Measurements from ENCODE around the gene RNLS. TPM values are rescaled to one million over a fixed set of nuclear protein-coding genes. Genes with fewer than 3 reads are reported as not detected.

RNLS gene
- total RNA-seq, 1 experiment from 2014 or later, result not detected

DNA sequence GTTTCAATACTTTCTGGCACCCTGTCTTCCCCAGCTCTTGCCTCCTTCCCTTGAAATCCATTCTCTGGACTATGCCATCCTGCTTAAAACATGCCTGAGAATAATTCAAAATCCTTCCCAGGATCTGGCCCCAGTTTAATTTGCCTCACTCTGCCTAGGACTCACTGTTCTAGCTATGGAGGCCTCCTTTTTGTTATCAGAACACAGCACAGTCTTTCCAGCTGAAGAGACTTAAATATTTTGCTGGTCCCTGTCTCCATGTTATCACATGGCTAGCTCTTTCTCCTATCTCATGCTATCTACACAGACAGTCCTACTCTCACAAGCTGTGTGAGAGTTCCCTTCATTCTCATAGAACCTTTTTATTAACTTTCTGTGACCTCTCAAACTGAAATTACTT lies 194.8 kb downstream of the RNLS start:
- CTCF ChIA-PET, result interaction anchor here (0.7 to 7.8 kb wide), 16 partner anchors 10 to 560 kb away, joined by 3 to 56 read pairs (median 6); partner anchors contain the start of genes KLLN and PTEN
- intact Hi-C loops (cut with micrococcal nuclease), result loop anchor here (2.0 to 5.0 kb wide), 4 partner anchors 176 to 731 kb away; partner anchors contain the start of gene PAPSS2
- POLR2A ChIA-PET, result interaction anchor here (0.6 to 8.0 kb wide), 11 partner anchors 69 to 570 kb away, joined by 3 to 192 read pairs (median 5); partner anchors contain the start of genes ATAD1, KLLN and PTEN
- H3K27ac Mint-ChIP-seq (ENCODE audit: low read depth, unreplicated experiment), result no peak overlapping the region
- H3K4me1 Mint-ChIP-seq (ENCODE audit: insufficient read depth, unreplicated experiment), result peaks cover 7% of the 10 kb centered on the region
- TF ChIP-seq, protein P1, sequence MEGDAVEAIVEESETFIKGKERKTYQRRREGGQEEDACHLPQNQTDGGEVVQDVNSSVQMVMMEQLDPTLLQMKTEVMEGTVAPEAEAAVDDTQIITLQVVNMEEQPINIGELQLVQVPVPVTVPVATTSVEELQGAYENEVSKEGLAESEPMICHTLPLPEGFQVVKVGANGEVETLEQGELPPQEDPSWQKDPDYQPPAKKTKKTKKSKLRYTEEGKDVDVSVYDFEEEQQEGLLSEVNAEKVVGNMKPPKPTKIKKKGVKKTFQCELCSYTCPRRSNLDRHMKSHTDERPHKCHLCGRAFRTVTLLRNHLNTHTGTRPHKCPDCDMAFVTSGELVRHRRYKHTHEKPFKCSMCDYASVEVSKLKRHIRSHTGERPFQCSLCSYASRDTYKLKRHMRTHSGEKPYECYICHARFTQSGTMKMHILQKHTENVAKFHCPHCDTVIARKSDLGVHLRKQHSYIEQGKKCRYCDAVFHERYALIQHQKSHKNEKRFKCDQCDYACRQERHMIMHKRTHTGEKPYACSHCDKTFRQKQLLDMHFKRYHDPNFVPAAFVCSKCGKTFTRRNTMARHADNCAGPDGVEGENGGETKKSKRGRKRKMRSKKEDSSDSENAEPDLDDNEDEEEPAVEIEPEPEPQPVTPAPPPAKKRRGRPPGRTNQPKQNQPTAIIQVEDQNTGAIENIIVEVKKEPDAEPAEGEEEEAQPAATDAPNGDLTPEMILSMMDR (IDR thresholded peaks at IDR 0.05; ENCODE audit: unreplicated experiment), result no peak
- no TSS peak for BruUV-seq (replicated peaks)
- H3K9me3 Mint-ChIP-seq (ENCODE audit: unreplicated experiment), result no peaks in the 10 kb centered on the region
- no peaks in the 10 kb centered on the region for H3K36me3 Mint-ChIP-seq (ENCODE audit: insufficient read depth, unreplicated experiment)
- H3K27me3 Mint-ChIP-seq (ENCODE audit: insufficient read depth, unreplicated experiment), result no peaks in the 10 kb centered on the region
- no peak overlapping the region for H3K4me3 Mint-ChIP-seq (ENCODE audit: unreplicated experiment)
- DNase-seq (ENCODE audit: unreplicated experiment), result no peak

DNA sequence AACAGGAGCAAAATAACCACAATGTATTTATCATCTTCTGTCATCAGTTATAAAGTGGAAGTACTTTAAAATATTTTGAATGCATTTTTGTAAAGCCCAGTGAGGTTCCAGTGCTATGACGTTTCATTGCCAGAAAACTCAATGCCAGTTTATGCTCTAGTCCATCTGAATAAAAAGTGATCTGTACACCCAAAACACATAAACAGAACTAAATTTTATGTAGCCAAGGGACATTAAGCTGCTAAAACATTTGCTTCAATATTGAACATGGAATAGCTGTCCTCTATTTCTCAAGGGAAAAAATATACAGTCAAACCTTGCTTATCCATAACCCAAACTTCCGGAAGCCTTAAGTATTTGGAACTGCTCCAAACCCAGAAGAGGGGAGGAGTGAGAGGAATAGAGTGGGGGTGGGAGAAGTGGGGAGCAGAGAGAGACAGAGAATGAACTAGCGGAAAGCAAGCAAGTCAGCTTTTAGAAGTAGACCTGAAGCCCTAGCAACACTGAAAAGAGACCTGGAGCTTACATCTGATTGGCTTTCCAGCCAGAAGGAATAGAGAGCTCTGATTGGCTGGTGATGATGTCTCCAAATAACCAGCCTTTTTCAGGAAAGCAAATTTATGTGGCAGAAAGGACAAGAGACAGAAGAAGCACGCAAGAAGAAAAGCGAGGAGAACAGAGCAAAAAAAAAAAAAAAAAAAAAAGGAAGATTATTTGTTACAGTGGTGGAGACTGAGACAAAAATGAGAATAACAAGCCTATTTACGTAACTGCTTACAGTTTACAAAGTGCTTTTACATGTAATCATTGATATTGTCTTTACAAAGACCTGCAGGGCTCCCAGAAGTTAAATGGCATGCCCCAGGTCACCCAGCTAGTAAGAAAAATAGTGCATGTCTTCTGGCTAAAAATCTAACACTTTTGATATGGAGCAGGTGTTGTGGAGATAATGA lies 196.0 kb downstream of the RNLS start:
- no peak overlapping the region for H3K27ac Mint-ChIP-seq (ENCODE audit: low read depth, unreplicated experiment)
- intact Hi-C loops (cut with micrococcal nuclease), result loop anchor here (5.0 kb wide), 3 partner anchors 175 to 730 kb away; partner anchors contain the start of gene PAPSS2
- TF ChIP-seq, protein P1 (IDR thresholded peaks at IDR 0.05; ENCODE audit: unreplicated experiment), result no peak
- DNase-seq (ENCODE audit: unreplicated experiment), result peak; percentile 30
- no peaks in the 10 kb centered on the region for H3K36me3 Mint-ChIP-seq (ENCODE audit: insufficient read depth, unreplicated experiment)
- ChIA-PET CTCF (interaction anchor here (0.6 to 7.8 kb wide), 11 partner anchors 11 to 569 kb away, joined by 3 to 56 read pairs (median 3); partner anchors contain the start of genes ATAD1, KLLN and PTEN), POLR2A (interaction anchor here (0.5 to 8.0 kb wide), 21 partner anchors 16 to 810 kb away, joined by 3 to 192 read pairs (median 4); partner anchors contain the start of genes ATAD1, KLLN and PTEN)
- H3K9me3 Mint-ChIP-seq (ENCODE audit: unreplicated experiment), result no peaks in the 10 kb centered on the region
- no peaks in the 10 kb centered on the region for H3K27me3 Mint-ChIP-seq (ENCODE audit: insufficient read depth, unreplicated experiment)
- no TSS peak for BruUV-seq (replicated peaks)
- H3K4me1 Mint-ChIP-seq (ENCODE audit: insufficient read depth, unreplicated experiment), result peaks cover 7% of the 10 kb centered on the region
- H3K4me3 Mint-ChIP-seq (ENCODE audit: unreplicated experiment), result no peak overlapping the region

DNA sequence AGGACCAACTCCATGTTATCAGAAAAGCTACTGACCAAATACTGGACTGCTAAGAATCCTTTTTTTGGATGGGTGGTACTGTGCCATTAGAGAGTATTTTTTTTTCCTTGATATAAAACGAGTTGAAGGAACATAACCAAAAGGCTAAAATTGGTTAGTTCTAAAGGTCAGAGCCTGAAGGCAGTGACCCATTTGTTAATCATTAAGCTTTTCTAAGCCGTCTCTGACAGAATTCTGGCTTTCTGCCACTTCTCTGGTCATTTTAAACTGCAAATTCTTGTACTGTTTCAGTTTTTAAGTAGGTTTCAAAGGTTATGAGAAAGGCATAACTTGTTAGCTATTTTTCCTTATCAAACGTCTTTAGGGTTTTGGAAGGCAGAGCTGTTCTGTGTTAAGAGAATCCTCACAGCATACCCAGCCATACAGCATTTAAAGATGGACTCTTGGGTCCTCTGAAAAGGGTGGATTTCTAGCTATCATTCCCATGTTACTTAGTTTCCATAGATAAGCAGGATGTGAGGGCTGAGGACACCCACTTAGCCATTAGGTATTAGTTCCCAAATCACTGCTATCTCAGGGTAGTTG lies 196.8 kb downstream of the RNLS start:
- intact Hi-C loops (cut with micrococcal nuclease), result loop anchor here (5.0 kb wide), 3 partner anchors 174 to 729 kb away; partner anchors contain the start of gene PAPSS2
- ChIA-PET POLR2A (interaction anchor here (0.5 to 8.0 kb wide), 22 partner anchors 8 to 568 kb away, joined by 3 to 192 read pairs (median 4); partner anchors contain the start of genes ATAD1, KLLN and PTEN), CTCF (interaction anchor here (0.5 to 7.8 kb wide), 11 partner anchors 10 to 568 kb away, joined by 3 to 56 read pairs (median 3); partner anchors contain the start of genes ATAD1, KLLN and PTEN)
- H3K27ac Mint-ChIP-seq (ENCODE audit: low read depth, unreplicated experiment), result peak overlapping the region; percentile 76
- H3K9me3 Mint-ChIP-seq (ENCODE audit: unreplicated experiment), result no peaks in the 10 kb centered on the region
- TF ChIP-seq, protein P1 (IDR thresholded peaks at IDR 0.05; ENCODE audit: unreplicated experiment), result no peak
- no peaks in the 10 kb centered on the region for H3K36me3 Mint-ChIP-seq (ENCODE audit: insufficient read depth, unreplicated experiment)
- peak; percentile 45 for DNase-seq (ENCODE audit: unreplicated experiment)
- no peaks in the 10 kb centered on the region for H3K27me3 Mint-ChIP-seq (ENCODE audit: insufficient read depth, unreplicated experiment)
- H3K4me1 Mint-ChIP-seq (ENCODE audit: insufficient read depth, unreplicated experiment), result peaks cover 7% of the 10 kb centered on the region
- BruUV-seq (replicated peaks), result no TSS peak
- H3K4me3 Mint-ChIP-seq (ENCODE audit: unreplicated experiment), result no peak overlapping the region
